CD4-positive, alpha-beta T cell treated with Interleukin-4 for 1 hour (primary cell): ENCODE results near the gene SYT1.

Source experiments
- DNase-seq, 2 donors: peaks; one replicate each; pipeline ENCODE4 v3.0.0-alpha.2; 2020 to 2022

Gene SYT1

DNA sequence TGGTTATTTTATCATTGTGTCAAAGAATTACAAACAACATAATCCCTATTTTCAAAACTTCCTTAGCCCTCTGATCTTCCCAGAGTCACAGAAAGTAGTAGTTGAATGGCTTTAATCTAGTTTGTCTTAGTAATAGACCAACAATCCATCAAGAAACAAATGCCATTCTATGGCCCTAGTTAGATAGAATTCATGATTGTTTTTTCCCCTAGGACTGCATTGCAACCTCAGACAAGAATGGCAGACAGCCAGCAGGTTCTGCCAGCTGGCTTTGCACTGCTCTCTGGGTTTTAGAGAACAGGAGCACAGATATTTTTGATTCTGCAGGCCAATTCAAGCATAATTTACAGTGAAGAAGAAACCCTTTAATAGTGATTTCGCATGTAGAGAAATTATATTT, 33.8 kb downstream of the SYT1 start:
- no peak for DNase-seq

DNA sequence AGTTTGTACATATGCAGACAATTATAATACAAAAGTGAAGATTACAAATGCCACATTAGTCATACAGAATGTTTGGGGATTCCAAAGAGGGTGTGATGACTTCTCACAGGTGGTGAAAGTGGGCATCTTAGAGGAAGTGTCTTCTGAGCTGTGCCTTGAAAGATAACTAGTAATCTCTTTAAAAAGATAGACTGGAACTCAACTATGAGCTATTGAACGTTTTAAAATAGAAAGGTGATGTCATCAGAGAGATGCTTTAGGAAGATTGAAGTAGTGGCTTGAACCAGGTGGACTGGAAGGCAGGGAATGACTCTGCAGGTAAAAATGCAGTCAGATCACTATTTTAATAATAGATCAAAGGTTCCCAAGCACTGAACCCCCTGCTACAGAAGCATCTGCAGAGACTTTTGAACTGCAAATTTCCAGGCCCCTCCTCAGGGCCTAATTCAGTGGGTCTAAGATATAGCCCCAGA, 50.3 kb downstream of the SYT1 start:
- no peak for DNase-seq

DNA sequence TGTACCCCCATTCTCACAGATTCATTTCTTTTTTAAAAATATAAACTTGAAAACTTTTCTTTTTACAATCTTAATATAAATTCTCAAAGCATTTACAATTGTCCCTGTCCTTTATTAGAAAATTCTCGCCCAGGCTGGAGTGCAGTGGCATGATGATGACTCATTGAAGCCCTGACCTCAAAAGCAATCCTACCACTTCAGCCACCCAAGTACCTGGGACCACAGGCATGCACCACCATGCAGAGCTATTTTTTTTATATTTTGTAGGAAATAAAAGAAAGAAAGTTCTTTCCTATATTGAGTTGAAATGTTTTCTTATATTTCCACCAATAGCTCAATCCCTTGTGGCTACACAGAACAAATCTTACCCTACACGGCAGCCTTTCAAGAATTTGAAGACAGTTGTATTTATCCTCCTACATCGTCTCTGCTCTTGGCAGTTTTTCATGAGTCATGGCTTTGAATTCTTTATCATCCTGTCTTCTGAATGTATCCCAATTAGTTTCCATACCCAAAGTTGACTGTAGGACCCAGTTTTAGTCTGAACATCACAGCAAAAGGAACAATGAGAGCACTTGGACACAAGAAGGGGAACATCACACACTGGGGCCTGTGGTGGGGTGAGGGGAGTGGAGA, 52.4 kb downstream of the SYT1 start:
- DNase-seq = no peak

DNA sequence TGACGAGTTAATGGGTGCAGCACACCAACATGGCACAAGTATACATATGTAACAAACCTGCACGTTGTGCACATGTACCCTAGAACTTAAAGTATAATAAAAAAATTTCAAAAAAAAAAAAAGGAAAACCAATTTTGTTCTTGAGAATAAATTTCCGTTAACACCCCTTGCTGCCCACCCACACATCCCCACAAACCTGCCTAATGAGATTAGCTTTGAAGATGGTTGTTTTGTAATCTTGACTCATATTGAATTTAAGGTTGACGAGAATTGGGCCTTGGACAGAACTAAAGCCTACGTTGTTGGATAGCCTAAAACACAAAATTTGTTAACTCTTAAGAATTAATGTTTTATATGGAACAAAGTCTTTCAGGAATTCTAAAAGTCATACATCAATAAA, 52.9 kb downstream of the SYT1 start:
- no peak for DNase-seq

DNA sequence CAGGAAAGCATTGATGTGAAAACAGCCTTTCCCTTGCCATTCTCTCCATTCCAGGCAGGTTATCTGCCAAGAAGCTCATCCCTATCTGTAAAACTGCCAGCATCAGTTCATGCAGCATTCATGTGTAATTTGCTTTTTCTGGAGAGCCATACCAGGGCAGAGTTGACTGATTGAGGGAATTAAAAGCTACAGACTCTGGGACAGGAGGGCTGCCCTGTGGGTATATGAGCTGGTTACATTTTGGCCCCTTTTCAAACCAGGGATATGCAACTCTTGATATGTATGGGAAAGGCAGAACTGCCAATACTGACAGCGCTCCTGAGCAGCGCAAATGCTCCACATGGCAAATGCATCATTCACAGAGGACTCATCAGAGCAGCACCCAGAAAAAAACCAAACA, 53.7 kb downstream of the SYT1 start:
- DNase-seq = no peak

DNA sequence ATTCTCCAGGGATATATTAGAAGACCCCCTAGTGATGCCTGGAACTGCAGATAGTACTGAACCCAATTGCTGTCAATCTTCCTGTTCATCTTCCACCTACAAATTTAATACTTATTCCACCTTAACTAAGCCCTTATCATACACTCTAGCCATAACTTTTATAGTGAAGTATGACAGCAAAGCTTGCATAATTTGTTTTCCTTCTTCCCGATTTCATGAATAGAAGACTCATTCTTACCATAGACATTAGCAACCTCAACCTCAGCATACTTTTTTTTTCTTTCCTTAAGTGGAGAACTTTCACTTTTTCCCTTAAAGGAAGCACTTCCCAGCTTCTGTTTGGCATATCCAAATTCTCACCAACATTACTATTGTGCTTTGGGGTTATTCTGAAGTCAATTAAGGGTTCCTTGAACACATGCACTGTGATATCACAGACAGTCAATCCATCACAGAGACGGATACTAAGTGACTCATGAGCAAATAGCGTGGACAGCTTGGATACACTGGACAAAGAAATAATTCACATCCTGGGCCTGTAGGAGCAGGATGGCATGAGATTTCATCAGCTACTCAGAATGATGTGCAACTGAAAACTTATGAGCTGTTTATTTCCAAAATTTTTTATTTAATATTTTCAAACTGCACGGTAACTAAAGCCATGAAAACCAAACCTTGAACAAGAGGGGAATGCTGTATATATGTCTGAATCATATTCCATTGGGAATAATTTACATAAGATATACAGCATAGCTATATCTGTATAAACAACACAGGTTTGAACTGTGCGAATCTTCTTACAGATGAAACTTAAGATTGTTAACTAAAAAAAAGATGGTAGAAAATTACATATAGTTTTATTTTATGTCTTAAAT, 63.9 kb downstream of the SYT1 start:
- no peak for DNase-seq

DNA sequence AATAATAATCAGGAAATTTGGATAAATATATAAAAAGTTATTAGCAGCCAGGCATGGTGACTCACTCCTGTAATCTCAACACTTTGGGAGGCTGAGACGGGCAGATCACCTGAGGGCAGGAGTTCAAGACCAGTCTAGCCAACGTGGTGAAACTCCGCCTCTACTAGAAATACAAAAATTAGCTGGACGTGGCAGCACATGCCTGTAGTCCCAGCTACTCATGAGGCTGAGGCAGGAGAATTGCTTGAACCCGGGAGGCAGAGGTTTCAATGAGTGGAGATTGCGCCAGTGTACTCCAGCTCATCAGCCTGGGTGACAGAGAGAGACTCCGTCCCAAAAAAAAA, 64.5 kb downstream of the SYT1 start:
- no peak for DNase-seq

DNA sequence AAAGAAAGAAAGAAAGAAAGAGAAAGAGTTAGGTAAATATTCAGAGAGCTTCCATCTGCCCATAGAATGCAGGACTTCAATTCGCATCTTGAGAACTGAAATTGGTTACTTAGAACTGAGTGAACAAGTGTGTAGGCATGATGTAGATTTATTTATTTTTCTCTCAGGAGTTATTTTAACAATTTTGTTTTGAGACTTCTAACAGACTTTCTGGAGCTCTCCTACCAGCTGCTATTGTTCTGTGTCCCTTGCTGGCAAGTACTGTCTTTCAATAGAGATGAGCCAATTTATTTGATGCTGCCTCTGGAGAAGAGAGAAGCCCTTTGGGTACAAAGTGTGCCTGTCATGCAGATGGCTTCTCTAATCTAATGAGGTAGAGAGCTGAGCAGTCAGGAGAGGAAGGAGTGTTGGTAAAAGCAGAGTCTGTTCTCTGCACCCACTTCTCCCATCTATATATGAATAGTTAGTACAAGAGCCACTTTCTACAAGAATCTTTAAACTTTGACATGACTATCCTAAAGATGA, 67.0 kb downstream of the SYT1 start:
- DNase-seq = no peak

DNA sequence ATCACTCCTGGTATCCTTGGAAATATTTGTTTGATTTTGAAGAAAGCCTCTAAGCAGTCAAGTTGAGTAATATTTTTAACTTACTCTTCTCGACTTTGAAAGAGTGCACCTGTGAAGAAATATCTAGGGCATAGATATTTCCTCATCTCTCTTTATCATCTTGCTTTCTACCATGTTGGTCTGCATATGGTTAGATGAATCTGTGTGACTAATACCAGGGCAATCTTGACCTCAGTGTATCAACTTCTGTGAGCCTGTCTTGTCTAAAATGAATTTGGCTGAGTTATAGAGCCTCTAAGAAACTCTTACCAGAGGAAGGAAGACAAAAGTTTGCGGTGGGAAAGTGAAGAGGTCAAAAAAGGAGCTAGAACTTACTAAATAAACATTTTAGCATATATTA, 68.4 kb downstream of the SYT1 start:
- DNase-seq = no peak

DNA sequence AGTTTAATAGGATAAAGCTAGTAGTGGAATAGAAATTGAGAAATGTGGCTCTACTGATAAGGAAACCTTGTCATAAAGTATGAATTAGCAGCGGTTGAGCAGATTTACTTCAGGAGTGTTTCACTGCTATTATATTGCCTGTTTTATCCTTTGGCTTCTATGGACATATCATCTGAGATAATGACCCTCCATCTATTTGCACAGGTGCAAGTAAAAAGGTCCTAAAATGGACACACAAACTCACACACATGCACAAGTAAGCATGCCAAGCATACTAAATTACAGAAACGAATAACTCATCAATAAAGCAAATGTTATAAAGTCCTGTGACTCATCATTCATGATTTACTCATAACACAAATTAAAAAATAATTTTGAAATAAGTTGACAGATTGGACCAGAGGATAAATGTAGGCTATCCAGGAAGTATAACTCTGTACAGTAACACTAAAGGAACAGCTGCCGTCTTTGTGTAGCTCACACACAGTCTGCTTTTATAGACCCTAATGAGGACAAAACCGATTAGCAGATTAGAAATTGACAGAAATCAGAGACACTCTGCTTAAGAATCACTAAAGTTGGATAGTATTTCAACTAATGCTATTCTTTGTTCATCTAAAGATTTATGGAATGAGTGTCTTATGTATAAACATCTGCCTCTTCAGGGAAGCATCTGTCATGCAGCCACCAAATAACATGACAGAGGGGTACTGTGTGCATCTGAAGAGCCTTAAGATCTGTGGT, 73.9 kb downstream of the SYT1 start:
- DNase-seq = no peak

DNA sequence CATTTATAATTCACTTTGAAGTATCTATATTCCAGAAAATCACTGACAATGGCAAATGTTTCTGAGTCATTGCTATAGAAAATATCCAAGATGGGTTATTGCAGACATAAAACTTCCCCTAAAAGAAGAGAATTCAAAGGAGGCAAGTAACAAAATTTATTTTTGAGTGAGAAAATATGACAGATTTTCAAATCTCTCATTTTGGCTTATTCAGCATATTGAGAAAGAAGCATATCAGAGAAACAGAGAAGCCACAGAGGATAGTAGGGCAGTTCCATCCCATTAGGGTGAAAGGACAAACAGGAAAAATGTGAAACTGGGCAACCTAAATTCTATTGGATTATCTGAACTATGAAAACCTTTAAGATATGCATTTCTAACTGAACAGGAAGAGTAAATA, 85.0 kb downstream of the SYT1 start:
- no peak for DNase-seq

DNA sequence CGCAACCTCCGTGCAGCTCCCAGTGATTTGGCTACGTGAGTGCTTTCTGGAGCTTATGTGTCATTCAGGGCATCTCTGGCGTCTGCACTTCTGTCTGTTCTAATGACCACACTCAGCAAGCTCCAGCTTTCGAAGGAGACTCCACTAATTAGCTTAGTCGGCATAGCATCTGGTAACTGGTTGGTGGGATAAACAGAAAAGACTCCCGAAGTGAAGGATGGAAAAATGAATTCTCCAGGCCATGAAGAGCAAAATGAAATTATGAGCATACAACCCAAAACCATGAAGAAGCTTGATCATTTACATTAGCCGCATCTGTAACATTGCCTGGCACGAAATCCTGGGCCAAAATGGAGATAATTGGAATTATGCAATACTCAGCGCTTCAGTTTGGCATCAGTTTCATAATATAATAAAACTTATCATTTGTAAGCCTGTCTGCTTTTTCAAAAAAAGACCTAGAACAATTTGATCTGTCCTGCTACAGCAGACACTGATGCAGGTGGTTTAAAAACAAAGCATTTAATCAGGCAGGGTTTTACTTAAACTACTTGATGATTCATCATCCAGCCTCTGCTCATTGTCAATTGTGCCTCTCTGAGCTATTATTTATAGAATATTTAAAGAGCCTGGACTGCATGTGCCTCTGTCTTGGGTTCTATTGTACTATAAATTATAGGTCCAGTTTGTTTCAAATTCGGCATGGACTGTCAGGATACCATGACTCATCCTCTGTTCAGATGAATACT, 87.4 kb downstream of the SYT1 start:
- no peak for DNase-seq

DNA sequence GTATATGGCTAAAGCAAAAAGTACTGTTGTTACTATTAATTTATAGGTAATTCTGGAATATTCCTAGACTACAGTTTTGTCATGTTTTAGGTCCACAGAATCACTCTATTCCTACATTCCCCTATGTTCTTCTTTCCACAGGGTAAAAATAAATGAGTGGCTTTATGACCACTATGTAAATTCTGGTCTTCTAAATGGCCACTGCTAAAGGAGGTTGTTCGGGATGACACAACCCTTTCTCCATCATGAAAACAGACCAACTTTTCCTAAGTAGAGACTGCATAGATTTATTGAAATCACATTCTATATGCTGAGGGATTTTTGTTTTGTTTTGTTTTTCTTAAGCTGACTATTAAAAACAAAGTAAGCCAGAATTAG, 88.0 kb downstream of the SYT1 start:
- DNase-seq = no peak

DNA sequence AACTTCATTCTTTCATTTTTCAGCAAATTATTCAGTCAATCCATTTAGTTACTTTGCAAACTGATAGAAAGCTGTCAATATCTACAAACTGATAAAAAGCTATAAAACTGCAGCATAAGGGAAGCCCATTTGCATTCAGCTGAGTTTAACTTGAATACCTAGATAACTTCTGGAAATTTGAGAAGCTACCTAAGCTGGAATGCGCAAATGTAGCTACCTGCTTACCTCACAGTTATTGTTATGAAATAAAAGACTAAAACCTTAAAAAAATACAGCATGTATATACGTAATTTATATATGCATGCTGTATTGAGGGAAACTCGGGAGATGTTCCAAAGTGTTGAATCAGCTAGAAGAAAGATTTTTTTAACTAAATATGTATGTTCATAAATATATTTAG, 94.4 kb downstream of the SYT1 start:
- no peak for DNase-seq

DNA sequence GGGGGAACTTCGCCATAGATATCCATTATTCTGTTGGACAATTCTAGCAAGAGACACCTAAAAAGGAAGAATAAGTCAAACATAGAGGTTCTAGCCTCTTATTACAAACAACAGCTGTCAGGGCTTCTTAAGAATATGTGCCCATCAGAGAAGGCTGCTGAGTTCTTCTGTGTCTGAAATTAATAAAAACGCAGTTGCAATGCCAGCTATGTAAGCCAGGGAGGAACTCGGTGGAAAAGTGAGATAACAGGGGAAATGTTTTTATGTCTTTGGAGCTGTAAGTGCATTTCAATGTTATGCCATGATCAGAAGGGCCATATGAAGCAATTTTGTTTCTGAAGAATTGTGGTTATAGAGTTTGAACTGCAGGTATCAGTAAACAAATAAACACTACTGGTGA, 95.0 kb downstream of the SYT1 start:
- DNase-seq = no peak

DNA sequence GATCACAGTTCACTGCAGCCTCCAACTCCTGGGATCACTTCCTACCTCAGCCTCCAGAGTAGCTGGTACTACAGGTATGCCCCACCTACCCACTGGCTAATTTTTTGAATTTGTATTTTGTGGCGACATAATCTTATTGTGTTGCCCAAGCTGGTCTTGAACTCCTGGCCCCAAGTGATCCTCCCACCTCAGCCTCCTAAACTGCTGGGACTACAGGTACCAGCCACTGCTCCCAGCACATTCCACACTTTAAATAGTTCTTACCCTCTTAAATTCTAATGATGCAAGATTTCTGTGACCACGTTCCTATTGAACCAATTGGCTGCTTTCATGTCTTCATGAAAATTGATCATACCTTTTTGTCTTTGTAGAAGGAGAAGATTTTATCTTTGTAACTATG, 96.6 kb downstream of the SYT1 start:
- DNase-seq = no peak

DNA sequence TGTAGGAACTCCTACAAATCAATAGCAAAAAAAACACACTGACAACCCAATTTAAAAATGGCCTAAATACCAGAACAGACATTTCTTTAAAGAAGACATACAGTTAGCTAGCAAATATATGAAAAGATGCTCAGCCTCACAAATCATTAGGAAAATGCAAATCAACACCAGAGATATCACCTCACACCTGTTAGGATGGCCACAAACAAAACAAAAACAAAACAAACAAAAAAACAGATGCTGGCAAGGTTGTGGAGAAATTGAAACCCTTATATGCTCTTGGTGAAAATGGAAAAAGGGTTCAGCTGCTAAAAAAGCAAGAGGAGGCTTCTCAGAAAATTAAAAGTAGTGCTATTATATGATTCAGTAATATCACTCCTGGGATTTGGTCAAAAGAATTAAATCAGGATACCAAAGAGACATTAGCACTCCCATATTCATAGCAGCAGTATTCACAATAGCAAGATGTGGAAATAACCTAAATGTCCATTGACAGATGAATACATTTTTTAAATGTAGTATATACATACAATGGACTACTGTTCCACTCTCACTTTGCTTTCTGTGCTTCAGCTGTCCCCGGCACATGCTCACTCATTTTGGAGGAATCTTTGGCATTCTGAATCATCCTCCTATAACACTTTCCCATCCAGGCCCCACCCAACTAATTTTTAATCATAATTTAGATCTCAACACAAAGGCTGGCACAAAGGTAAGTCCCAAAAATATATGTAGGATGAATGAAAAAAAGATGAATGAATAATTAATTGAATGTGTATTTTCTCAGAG, 99.1 kb downstream of the SYT1 start:
- DNase-seq = no peak

DNA sequence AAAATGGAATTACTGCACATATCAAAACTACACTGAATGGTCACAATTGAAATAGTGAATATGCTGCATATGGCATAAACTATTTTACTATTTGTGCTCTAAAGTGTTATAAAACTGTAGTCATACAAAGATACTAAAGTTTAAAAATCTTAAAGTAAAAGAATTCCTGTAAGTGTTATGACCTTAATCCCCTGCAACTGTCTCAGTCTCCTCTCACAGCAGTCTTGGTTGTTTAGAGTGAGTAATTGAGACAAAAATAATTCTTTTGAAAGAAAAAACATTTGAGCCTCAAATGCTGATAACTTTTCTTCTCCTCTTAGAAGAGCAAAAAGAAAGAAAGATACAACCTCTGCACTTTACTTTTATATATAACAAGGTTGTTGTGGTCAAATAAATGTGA, 99.9 kb downstream of the SYT1 start:
- no peak for DNase-seq

DNA sequence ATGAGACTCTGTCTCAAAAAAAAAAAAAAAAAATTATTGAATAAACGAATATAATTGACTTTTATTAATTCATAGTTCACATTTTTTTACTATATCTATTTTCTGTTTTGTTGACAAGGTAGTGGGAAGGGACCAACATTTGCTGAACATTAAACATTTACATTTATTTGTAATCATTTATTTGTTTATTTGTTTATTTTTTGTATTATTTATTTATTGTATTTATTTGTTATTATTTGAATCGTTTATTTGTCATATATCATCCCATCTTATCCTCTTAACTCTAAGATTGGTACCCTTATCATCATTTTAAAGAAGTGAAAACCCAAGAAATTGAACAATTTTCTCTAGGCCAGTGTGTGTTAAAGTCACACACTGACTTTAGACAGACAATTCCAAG, 101.5 kb downstream of the SYT1 start:
- DNase-seq = no peak

DNA sequence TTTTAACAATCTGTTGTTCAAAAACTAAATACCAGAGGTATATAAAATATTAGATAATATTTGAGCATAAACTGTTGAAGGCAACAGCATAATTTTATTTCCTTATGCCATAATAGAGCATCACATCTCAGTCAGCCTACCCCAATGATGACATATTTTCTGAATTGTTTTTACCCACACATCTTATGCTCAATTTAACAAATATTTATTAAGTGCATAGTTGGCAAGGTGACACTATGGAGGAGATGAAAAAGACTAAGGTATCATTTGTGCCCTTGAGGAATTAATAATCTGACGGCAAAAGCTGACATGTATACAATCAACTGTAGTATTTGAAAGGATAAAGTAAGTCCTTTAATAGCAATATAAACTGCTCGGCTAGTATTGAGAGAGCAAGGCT, 102.4 kb downstream of the SYT1 start:
- DNase-seq = no peak

DNA sequence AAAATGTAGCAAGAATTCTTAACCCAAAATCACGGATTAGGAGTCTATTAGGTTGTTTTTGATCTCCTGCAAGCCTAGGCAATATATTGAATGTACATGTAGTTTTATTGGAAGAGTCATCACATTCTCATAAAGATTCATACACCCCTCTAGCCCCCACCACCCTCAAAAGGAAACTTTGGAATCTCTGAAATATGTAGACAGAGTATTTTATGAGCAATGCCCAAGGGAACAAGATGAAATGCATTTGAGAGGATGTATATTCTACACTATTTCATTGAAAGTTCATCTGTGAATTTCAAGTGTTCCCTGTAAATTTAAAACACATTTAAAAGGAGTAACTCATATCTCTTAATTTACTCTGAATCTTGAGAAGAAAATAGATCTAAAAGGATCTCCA, 103.7 kb downstream of the SYT1 start:
- no peak for DNase-seq

DNA sequence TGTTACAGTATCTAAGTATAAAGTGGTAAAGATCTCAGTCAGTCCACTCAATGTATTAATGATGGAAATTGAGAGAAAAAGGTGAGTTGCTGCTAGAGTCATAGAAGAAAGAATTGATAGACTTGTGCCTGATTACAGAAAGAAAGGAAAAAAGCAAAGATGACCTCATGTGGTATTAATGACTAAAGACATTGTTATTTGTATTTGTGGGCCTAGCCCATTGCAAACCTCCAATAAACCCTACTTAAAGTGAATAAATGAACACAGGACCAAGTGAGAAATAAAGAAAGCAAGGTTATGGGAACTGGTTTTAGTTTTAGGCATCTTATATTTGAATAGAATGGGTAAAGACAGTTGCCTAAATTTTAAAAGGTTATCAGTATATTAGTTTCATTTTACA, 105.5 kb downstream of the SYT1 start:
- DNase-seq = no peak
